ENCODE measurements around the gene IPP.

DNA sequence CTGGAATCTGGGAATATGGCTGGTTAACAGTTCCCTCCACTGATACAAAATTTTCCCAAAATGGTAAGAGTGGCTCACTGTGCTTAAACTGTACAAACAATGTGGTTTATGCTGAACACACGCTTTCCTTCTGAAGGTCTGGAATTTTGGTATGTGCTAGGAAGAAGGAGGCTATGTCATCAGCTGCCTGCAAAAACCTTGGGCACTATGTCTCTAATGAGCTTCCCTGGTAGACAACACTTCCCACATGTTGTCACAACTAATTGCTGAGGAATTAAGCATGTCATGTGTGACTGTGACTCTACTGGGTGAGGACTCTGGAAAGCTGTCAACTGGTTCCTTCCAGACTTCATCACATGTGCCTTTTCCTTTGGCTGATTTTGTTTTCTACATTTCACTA lies 29.2 kb downstream of the IPP start:
- no peak for TF ChIP-seq CTCF (IDR thresholded peaks at IDR 0.05)
- no peak for TF ChIP-seq POLR2A (IDR thresholded peaks at IDR 0.05)
- no peak for TF ChIP-seq POLR2AphosphoS5 (IDR thresholded peaks at IDR 0.05)
- TF ChIP-seq EP300 (IDR thresholded peaks at IDR 0.05): no peak

Data from sigmoid colon (tissue), 4 donors.